Loucy (cell line): ENCODE results near the gene AMHR2.
"Not testable (repeated sequence)": the region's sequence is repeated elsewhere in the genome, so short reads cannot be mapped to it uniquely, and the experiment has no call there.

Experiments used
- H2AFZ ChIP-seq: fragments of 200-600 bp; sonication (generic); 2 replicates; pipeline ENCODE4 v1.6.0; 2016; ENCODE audit warnings: antibody characterized with exemption, mild to moderate bottlenecking, low read length, moderate library complexity
- H3F3A ChIP-seq: fragments of 200-600 bp; 2 replicates; pipeline ENCODE4 v1.6.0; 2016; ENCODE audit warnings: antibody characterized with exemption, low read depth, mild to moderate bottlenecking
- H3K27me3 ChIP-seq: fragments of 200-600 bp; sonication (generic); 2 replicates; pipeline ENCODE4 v1.6.1; 2014; ENCODE audit warnings: low read length, mild to moderate bottlenecking; ENCODE audit not compliant: insufficient read depth, poor library complexity, severe bottlenecking
- H3K36me3 ChIP-seq: fragments of 200-600 bp; sonication (generic); 2 replicates; pipeline ENCODE4 v1.6.1; 2016; ENCODE audit warnings: low read length; ENCODE audit not compliant: insufficient read depth
- H3K4me1 ChIP-seq: fragments of 200-600 bp; sonication (generic); 2 replicates; pipeline ENCODE4 v1.5.1; 2014; ENCODE audit warnings: low read length, mild to moderate bottlenecking; ENCODE audit not compliant: insufficient read depth, poor library complexity, severe bottlenecking
- H3K4me2 ChIP-seq: fragments of 200-600 bp; sonication (generic); 2 replicates; pipeline ENCODE4 v1.6.0; 2014; ENCODE audit warnings: antibody characterized with exemption, low read length, low read depth, mild to moderate bottlenecking; ENCODE audit not compliant: poor library complexity, severe bottlenecking
- H3K4me3 ChIP-seq: fragments of 200-600 bp; sonication (generic); 2 replicates; pipeline ENCODE4 v1.5.1; 2014; ENCODE audit warnings: low read length, mild to moderate bottlenecking, mixed read lengths; ENCODE audit not compliant: poor library complexity, severe bottlenecking
- H3K79me2 ChIP-seq: fragments of 200-600 bp; sonication (generic); 2 replicates; pipeline ENCODE4 v1.6.1; 2014; ENCODE audit warnings: low read length; ENCODE audit not compliant: insufficient read depth
- H3K9ac ChIP-seq: fragments of 200-600 bp; sonication (generic); 2 replicates; pipeline ENCODE4 v1.6.0; 2014; ENCODE audit warnings: mild to moderate bottlenecking, low read depth, low read length, moderate library complexity; ENCODE audit not compliant: poor library complexity, severe bottlenecking
- H3K9me2 ChIP-seq: fragments of 200-600 bp; sonication (generic); replicated peaks from 2 replicates; pipeline ENCODE4 v1.6.1; 2016; ENCODE audit warnings: low read depth, low read length, mixed read lengths
- H3K9me3 ChIP-seq: fragments of 200-600 bp; sonication (generic); 2 replicates; pipeline ENCODE4 v1.6.1; 2014; ENCODE audit warnings: mild to moderate bottlenecking, antibody characterized with exemption, low read length, low read depth; ENCODE audit not compliant: insufficient read depth
- H4K20me1 ChIP-seq: fragments of 200-600 bp; sonication (generic); 2 replicates; pipeline ENCODE4 v1.6.0; 2014; ENCODE audit warnings: antibody characterized with exemption, low read length, mild to moderate bottlenecking; ENCODE audit not compliant: insufficient read depth, poor library complexity, severe bottlenecking
- EZH2phosphoT487 ChIP-seq: fragments of 200-600 bp; IDR thresholded peaks from 2 replicates; pipeline ENCODE4 v1.6.1; 2018; ENCODE audit warnings: antibody characterized with exemption, mild to moderate bottlenecking, moderate library complexity, borderline replicate concordance
- TF ChIP-seq, protein P1 (sequence below): fragments of 200-600 bp; sonication (generic); conservative IDR thresholded peaks from 2 replicates; pipeline ENCODE4 v1.5.1; 2014; ENCODE audit warnings: mild to moderate bottlenecking, antibody characterized with exemption, low read length

The AMHR2 gene

DNA sequence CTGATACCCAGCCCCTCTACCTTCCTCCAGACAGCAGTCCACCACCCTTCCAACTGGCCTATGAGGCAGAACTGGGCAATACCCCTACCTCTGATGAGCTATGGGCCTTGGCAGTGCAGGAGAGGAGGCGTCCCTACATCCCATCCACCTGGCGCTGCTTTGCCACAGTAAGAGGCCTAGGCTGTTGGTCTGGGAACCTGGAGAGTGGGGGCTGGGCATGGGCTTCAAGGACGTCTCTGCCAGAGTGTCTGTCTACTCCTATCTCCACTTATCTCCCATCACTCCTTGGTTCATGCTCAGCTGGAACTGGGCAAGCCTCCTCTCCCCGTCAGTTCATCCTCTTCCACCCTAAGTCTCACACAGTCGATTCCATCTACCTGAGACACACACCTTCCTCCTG, 6.5 kb downstream of the AMHR2 start:
- Histone ChIP-seq H3K4me2 (no peak overlapping the region), H3K4me1 (no peaks in the 10 kb centered on the region)
- TF ChIP-seq, protein P1, sequence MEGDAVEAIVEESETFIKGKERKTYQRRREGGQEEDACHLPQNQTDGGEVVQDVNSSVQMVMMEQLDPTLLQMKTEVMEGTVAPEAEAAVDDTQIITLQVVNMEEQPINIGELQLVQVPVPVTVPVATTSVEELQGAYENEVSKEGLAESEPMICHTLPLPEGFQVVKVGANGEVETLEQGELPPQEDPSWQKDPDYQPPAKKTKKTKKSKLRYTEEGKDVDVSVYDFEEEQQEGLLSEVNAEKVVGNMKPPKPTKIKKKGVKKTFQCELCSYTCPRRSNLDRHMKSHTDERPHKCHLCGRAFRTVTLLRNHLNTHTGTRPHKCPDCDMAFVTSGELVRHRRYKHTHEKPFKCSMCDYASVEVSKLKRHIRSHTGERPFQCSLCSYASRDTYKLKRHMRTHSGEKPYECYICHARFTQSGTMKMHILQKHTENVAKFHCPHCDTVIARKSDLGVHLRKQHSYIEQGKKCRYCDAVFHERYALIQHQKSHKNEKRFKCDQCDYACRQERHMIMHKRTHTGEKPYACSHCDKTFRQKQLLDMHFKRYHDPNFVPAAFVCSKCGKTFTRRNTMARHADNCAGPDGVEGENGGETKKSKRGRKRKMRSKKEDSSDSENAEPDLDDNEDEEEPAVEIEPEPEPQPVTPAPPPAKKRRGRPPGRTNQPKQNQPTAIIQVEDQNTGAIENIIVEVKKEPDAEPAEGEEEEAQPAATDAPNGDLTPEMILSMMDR: no peak
- no peak for TF ChIP-seq EZH2phosphoT487

DNA sequence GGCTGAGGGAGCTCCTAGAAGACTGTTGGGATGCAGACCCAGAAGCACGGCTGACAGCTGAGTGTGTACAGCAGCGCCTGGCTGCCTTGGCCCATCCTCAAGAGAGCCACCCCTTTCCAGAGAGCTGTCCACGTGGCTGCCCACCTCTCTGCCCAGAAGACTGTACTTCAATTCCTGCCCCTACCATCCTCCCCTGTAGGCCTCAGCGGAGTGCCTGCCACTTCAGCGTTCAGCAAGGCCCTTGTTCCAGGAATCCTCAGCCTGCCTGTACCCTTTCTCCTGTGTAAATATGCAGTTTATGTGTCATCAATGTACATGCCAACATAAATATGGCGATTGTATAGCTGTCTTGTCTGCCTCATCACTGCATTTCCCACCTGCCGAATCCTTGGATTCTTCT, 7.5 kb downstream of the AMHR2 start:
- no peaks in the 10 kb centered on the region for H3K4me1 ChIP-seq
- H3K9me3 ChIP-seq: no peaks in the 10 kb centered on the region
- no peak overlapping the region for H3K4me2 ChIP-seq
- no peak overlapping the region for H3K9ac ChIP-seq
- no peak overlapping the region for H2AFZ ChIP-seq
- H3K36me3 ChIP-seq: no peaks in the 10 kb centered on the region
- H3K4me3 ChIP-seq: no peak overlapping the region
- no peaks in the 10 kb centered on the region for H3K9me2 ChIP-seq
- H3K27me3 ChIP-seq: no peaks in the 10 kb centered on the region
- H3K79me2 ChIP-seq: no peaks in the 10 kb centered on the region
- TF ChIP-seq EZH2phosphoT487: no peak
- TF ChIP-seq, protein P1: no peak
- no peaks in the 10 kb centered on the region for H3F3A ChIP-seq
- H4K20me1 ChIP-seq: no peaks in the 10 kb centered on the region

More for the DNA sequence above, 6.5 kb downstream of the AMHR2 start:
- Histone ChIP-seq H3K79me2 (no peaks in the 10 kb centered on the region), H3K4me3 (no peak overlapping the region), H3F3A (no peaks in the 10 kb centered on the region), H3K9me2 (no peaks in the 10 kb centered on the region), H2AFZ (no peak overlapping the region), H3K9me3 (no peaks in the 10 kb centered on the region), H3K9ac (no peak overlapping the region), H3K27me3 (no peaks in the 10 kb centered on the region), H4K20me1 (no peaks in the 10 kb centered on the region), H3K36me3 (no peaks in the 10 kb centered on the region)

DNA sequence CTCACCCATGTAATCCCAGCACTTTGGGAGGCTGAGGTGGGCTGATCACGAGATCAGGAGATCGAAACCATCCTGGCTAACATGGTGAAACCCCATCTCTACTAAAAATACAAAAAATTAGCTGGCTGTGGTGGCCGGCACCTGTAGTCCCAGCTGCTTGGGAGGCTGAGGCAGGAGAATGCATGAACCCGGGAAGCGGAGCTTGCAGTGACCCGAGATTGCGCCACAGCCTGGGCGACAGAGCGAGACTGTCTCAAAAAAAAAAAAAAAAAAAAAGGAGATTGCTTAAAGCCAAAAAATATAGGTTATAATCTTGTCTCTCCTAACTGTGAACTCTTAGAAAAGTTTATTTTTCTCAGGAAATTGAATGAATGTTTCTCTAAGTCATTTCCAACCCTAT, 11.7 kb downstream of the AMHR2 start:
- H3K79me2 ChIP-seq, H3K9me3 ChIP-seq, H3F3A ChIP-seq, H3K4me3 ChIP-seq, H3K27me3 ChIP-seq, H3K36me3 ChIP-seq, H3K9me2 ChIP-seq, H3K4me2 ChIP-seq, H2AFZ ChIP-seq, H3K4me1 ChIP-seq, H3K9ac ChIP-seq, H4K20me1 ChIP-seq: not testable (repeated sequence)

DNA sequence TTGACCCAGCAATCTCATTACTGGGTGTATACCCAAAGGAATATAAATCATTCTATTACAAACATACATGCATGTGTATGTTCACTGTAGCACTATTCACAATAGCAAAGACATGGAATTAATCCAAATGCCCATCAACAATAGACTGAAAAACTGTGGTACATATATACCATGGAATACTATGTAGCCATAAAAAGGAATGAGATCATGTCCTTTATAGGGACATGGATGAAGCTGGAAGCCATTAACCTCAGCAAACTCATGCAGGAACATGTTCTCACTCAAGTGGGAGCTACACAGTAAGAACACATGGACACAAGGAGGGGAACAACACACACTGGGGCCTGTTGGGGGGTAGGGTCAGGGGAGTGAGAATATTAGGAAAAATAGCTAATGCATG, 15.9 kb downstream of the AMHR2 start:
- not testable (repeated sequence) for H3K9me3 ChIP-seq, H3K9me2 ChIP-seq, H3K36me3 ChIP-seq, H3K4me2 ChIP-seq, H3K27me3 ChIP-seq, H3K4me3 ChIP-seq, H3K9ac ChIP-seq, H2AFZ ChIP-seq, H3F3A ChIP-seq
- Histone ChIP-seq H3K4me1 (peaks cover 23% of the 10 kb centered on the region), H3K79me2 (peaks cover 30% of the 10 kb centered on the region), H4K20me1 (peaks cover 21% of the 10 kb centered on the region)
